Osteocyte (in vitro differentiated cells): ENCODE measurements around the gene RPL26. TPM values are rescaled to one million over a fixed set of nuclear protein-coding genes. Genes with fewer than 3 reads are reported as not detected.

Experiments used
- DNase-seq: peaks from one replicate; pipeline ENCODE4 v3.0.0; 2021; ENCODE audit warnings: mixed read lengths; ENCODE audit not compliant: unreplicated experiment; ENCODE audit errors: extremely low spot score
- H3K27ac Mint-ChIP-seq: one replicate; pipeline ENCODE4 v1.8.0; 2021; ENCODE audit warnings: mild to moderate bottlenecking, mixed read lengths; ENCODE audit not compliant: unreplicated experiment
- H3K27me3 Mint-ChIP-seq: one replicate; pipeline ENCODE4 v1.8.0; 2021; ENCODE audit warnings: mixed read lengths; ENCODE audit not compliant: unreplicated experiment
- H3K36me3 Mint-ChIP-seq: one replicate; pipeline ENCODE4 v1.8.0; 2021; ENCODE audit warnings: mixed read lengths; ENCODE audit not compliant: unreplicated experiment
- H3K4me1 Mint-ChIP-seq: one replicate; pipeline ENCODE4 v1.8.0; 2021; ENCODE audit warnings: mixed read lengths; ENCODE audit not compliant: unreplicated experiment
- H3K4me3 Mint-ChIP-seq: one replicate; pipeline ENCODE4 v1.8.0; 2021; ENCODE audit warnings: mild to moderate bottlenecking, moderate library complexity, mixed read lengths; ENCODE audit not compliant: unreplicated experiment
- H3K9me3 Mint-ChIP-seq: one replicate; pipeline ENCODE4 v1.8.0; 2021; ENCODE audit warnings: mixed read lengths; ENCODE audit not compliant: unreplicated experiment
- total RNA-seq: library from RNA; stranded (reverse); gene quantifications from 2 replicates; pipeline ENCODE4 v1.2.1, GENCODE V29; 2021
- TF ChIP-seq, protein P1 (sequence below): fragments of 200-600 bp; sonication (generic); IDR thresholded peaks from 2 replicates; pipeline ENCODE4 v1.5.0; 2021; ENCODE audit warnings: antibody characterized with exemption, mild to moderate bottlenecking, moderate library complexity

The RPL26 gene
- total RNA-seq, 1 donor from 2014 or later, result 1,654 TPM

DNA sequence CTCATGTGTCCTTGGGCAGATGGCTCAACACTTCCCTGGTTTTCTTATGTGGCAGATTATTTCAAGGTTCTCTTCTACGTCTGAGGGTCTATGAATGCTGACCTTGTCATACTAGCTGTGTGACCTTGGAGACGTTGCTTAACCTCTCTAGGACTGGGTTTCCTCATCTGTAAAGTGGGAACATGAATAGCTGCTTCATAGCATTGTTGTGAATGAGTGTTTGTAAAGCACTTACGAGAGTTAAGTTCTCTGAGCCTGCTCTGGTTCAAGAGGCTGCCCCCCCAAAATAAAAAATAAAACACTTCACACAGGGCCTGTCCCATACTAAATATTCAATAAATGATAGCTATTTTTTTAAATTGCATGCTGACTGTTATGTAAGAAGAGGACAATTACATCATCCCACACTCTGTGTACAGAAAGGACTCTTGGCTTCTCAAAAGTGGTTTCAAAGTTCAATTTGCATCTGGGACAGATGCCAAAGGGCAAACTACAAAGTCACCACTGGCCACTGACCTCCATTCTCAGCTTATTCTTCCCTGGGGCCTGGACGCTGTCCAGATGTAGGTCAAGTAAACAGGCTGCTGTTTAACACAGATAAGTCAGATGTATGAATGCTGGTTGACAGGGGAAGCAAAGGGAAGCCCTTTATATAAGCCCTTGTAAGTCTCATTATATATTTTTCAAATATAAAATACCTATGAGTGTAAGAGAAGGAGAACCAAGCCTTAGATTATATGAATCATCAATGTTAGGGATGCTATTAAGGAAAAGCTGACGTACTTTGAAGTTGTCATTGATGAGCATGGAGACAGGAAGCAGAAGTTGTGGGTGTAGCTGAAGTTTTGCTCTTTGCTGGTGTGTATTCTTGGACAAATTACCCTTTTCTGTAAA, 37.3 kb upstream of the RPL26 start:
- Mint-ChIP-seq H3K36me3 (no peaks in the 10 kb centered on the region), H3K9me3 (no peaks in the 10 kb centered on the region), H3K27me3 (peaks cover 78% of the 10 kb centered on the region), H3K27ac (no peak overlapping the region), H3K4me3 (no peak overlapping the region), H3K4me1 (peaks cover 5% of the 10 kb centered on the region)
- DNase-seq, result no peak
- TF ChIP-seq, protein P1, sequence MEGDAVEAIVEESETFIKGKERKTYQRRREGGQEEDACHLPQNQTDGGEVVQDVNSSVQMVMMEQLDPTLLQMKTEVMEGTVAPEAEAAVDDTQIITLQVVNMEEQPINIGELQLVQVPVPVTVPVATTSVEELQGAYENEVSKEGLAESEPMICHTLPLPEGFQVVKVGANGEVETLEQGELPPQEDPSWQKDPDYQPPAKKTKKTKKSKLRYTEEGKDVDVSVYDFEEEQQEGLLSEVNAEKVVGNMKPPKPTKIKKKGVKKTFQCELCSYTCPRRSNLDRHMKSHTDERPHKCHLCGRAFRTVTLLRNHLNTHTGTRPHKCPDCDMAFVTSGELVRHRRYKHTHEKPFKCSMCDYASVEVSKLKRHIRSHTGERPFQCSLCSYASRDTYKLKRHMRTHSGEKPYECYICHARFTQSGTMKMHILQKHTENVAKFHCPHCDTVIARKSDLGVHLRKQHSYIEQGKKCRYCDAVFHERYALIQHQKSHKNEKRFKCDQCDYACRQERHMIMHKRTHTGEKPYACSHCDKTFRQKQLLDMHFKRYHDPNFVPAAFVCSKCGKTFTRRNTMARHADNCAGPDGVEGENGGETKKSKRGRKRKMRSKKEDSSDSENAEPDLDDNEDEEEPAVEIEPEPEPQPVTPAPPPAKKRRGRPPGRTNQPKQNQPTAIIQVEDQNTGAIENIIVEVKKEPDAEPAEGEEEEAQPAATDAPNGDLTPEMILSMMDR, result no peak

DNA sequence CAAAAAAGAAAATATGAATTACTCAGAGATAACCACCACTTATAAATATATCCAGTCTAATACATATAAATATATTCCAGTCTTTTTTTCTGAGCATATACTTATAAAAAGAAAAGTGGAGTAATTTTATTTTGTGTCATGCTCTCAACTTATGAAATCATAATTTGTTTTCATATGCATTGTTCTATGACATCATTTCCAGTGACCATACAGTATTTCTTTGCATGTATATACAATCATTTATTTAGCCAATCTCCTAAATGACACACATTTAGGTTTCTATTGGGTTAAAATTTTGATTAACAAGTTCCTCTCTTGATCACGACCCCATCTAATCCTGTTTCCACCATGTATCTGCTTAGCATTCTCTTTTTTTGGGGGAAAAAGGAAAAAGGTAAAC, 36.3 kb upstream of the RPL26 start:
- Mint-ChIP-seq H3K9me3 (no peaks in the 10 kb centered on the region), H3K27ac (no peak overlapping the region), H3K36me3 (no peaks in the 10 kb centered on the region), H3K4me1 (peaks cover 5% of the 10 kb centered on the region), H3K27me3 (peaks cover 83% of the 10 kb centered on the region), H3K4me3 (no peak overlapping the region)
- no peak for DNase-seq
- TF ChIP-seq, protein P1, result no peak

DNA sequence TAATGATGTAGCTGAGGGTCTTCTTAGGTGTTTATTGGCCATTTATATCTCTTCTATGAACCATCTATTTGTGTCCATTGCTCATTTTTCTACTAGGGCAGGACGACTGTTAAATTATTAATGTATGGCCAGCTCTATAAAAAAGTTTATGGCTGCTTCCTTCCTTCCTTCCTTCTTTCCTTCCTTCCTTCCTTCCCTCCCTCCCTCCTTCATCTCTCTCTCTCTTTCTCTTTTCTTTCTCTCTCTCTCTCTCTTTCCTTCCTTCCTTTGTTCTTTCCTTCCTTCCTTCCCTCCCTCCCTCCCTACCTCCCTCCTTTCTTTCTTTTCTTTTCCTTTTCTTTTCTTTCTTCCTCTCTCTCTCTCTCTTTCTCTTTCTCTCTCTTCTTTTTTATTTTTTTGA, 35.5 kb upstream of the RPL26 start:
- Mint-ChIP-seq H3K4me1 (peaks cover 5% of the 10 kb centered on the region), H3K27me3 (peaks cover 76% of the 10 kb centered on the region), H3K9me3 (no peaks in the 10 kb centered on the region), H3K36me3 (no peaks in the 10 kb centered on the region), H3K27ac (no peak overlapping the region), H3K4me3 (no peak overlapping the region)
- no peak for DNase-seq
- TF ChIP-seq, protein P1, result no peak

DNA sequence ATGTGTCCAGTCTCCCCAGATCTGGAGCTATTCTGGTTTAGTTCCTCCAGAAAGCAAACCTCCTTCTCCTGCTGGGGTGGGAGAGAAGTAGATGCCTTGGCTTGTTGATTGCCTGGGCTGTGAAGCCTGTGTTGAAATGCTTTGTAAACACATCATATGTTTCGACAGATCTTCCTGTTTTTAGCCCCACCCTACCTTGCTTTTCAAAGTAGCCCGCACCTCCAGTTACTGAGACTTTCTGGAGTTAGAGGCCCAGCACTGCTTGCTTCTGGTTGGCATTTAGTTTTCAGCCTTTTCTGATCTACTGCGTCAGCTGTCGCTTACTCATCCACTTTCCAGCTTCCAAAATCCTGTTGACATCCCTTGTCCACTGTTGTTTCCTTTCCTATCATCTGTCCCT, 34.8 kb upstream of the RPL26 start:
- Mint-ChIP-seq H3K4me3 (no peak overlapping the region), H3K4me1 (peaks cover 5% of the 10 kb centered on the region), H3K36me3 (no peaks in the 10 kb centered on the region), H3K9me3 (no peaks in the 10 kb centered on the region), H3K27me3 (peaks cover 70% of the 10 kb centered on the region), H3K27ac (no peak overlapping the region)
- DNase-seq, result no peak
- TF ChIP-seq, protein P1, result no peak

DNA sequence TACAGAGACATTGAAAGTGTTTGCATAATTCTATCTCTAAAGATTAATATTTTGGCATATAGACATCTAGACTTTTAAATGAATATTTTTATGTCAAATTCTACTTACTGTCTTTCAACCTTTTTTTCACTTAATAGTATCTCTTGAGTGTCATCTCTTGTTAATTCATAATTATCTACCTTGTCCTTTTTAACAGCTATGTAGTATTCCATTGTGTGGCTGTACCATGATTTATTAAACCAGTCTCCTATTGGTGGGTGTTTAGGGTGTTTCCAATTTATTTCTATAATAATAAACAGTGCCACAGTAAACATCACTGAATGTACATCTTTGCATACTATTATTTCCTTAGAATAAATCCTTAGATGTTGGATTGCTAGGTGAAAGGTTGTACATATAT, 30.9 kb upstream of the RPL26 start:
- Mint-ChIP-seq H3K36me3 (no peaks in the 10 kb centered on the region), H3K4me3 (no peak overlapping the region), H3K27me3 (peaks cover 41% of the 10 kb centered on the region), H3K4me1 (no peaks in the 10 kb centered on the region), H3K9me3 (no peaks in the 10 kb centered on the region), H3K27ac (no peak overlapping the region)
- TF ChIP-seq, protein P1, result no peak
- DNase-seq, result no peak
